Fibroblast of villous mesenchyme (primary cell): ENCODE results near the gene ASB11. TPM values are rescaled to one million over a fixed set of nuclear protein-coding genes. Genes with fewer than 3 reads are reported as not detected.
"Not testable (repeated sequence)": the region's sequence is repeated elsewhere in the genome, so short reads cannot be mapped to it uniquely, and the experiment has no call there.

Experiments
- DNase-seq: peaks from one replicate; pipeline ENCODE4 v3.0.0-alpha.2; 2010; ENCODE audit warnings: low read depth
- H3K4me3 ChIP-seq: 2 replicates; pipeline ENCODE4 v1.5.1; 2011; ENCODE audit warnings: low read depth, mild to moderate bottlenecking, low read length
- CTCF ChIP-seq: IDR thresholded peaks from 2 replicates; pipeline ENCODE4 v1.5.1; 2012; ENCODE audit warnings: low read depth, mild to moderate bottlenecking, low read length; ENCODE audit not compliant: insufficient read depth
- total RNA-seq: library from RNA; depleted of rRNA; stranded (reverse); fragments of >200 nt; gene quantifications from 2 replicates; pipeline ENCODE4 v1.2.3, GENCODE V29; 2012

The ASB11 gene
- total RNA-seq, 1 donor: not detected

- no peak for DNase-seq
- TF ChIP-seq CTCF: no peak
- no peak overlapping the region for H3K4me3 ChIP-seq
These were observed 4.3 kb downstream of the ASB11 start for GRCh38 chrX:15311119-15311518.

- peak; percentile 37 for DNase-seq
- TF ChIP-seq CTCF: no peak
- H3K4me3 ChIP-seq: no peak overlapping the region
These were observed 5.3 kb downstream of the ASB11 start for GRCh38 chrX:15310117-15310516.

- DNase-seq, H3K4me3 ChIP-seq: not testable (repeated sequence)
These were observed 9.5 kb downstream of the ASB11 start for GRCh38 chrX:15305899-15306298.

- H3K4me3 ChIP-seq: no peak overlapping the region
- peak; percentile 65 for DNase-seq
- no peak for TF ChIP-seq CTCF
These were observed 13.5 kb downstream of the ASB11 start for GRCh38 chrX:15301924-15302323.

GRCh38 chrX:15299941-15300851 is 15.2 kb downstream of the ASB11 start:
- peak; percentile 21 for DNase-seq

GRCh38 chrX:15298780-15299179 is 16.7 kb downstream of the ASB11 start:
- TF ChIP-seq CTCF: no peak
- no peak overlapping the region for H3K4me3 ChIP-seq
- no peak for DNase-seq

More at GRCh38 chrX:15299941-15300851, 15.2 kb downstream of the ASB11 start:
- TF ChIP-seq CTCF: peak; percentile 43
- H3K4me3 ChIP-seq: no peak overlapping the region

GRCh38 chrX:15298201-15298600 is 17.2 kb downstream of the ASB11 start:
- no peak for DNase-seq
- no peak overlapping the region for H3K4me3 ChIP-seq
- TF ChIP-seq CTCF: no peak
